OCI-LY7 (cell line): ENCODE data around the gene PLXNB1.

Experiments used
- EZH2phosphoT487 ChIP-seq: fragments of 200-600 bp; sonication (generic); IDR thresholded peaks from 2 replicates; pipeline ENCODE4 v1.6.1; 2018; ENCODE audit warnings: low read depth, borderline replicate concordance, mild to moderate bottlenecking, mixed run types, antibody characterized with exemption, low read length, moderate library complexity, mixed read lengths
- TF ChIP-seq, protein P1 (sequence below): fragments of 200-600 bp; sonication (generic); conservative IDR thresholded peaks from 2 replicates; pipeline ENCODE4 v1.5.1; 2014; ENCODE audit warnings: mild to moderate bottlenecking, antibody characterized with exemption, low read length, moderate library complexity, mixed read lengths

DNA sequence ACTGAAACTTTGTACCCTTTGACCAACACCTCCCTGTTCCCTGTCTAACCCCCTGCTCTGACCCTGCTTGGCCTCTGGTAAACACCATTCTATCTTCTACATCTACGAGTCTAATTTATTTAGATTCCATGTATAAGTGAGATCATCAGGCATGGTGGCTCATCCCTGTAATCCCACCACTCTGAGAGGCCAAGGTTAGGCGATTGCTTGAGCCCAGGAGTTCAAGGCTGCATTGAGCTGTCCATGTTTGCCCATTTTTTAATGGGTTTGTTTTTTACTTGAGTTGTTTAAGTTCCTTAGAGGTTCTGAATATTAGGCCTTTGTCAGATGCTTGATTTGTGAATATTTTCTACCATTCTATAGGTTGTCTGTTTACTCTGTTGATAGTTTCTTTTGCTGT is 40.9 kb downstream of the PLXNB1 start:
- TF ChIP-seq, protein P1, sequence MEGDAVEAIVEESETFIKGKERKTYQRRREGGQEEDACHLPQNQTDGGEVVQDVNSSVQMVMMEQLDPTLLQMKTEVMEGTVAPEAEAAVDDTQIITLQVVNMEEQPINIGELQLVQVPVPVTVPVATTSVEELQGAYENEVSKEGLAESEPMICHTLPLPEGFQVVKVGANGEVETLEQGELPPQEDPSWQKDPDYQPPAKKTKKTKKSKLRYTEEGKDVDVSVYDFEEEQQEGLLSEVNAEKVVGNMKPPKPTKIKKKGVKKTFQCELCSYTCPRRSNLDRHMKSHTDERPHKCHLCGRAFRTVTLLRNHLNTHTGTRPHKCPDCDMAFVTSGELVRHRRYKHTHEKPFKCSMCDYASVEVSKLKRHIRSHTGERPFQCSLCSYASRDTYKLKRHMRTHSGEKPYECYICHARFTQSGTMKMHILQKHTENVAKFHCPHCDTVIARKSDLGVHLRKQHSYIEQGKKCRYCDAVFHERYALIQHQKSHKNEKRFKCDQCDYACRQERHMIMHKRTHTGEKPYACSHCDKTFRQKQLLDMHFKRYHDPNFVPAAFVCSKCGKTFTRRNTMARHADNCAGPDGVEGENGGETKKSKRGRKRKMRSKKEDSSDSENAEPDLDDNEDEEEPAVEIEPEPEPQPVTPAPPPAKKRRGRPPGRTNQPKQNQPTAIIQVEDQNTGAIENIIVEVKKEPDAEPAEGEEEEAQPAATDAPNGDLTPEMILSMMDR, result no peak
- no peak for TF ChIP-seq EZH2phosphoT487
